Stimulated activated CD4-positive, alpha-beta T cell treated with anti-CD3 and anti-CD28 coated beads, Interleukin-4, amount 100 ng/mL, for 24 hours (primary cell): ENCODE data around the gene ZGPAT.

Experiments used
- DNase-seq: peaks from one replicate; pipeline ENCODE4 v3.0.0-alpha.2; 2020

Gene ZGPAT

DNA sequence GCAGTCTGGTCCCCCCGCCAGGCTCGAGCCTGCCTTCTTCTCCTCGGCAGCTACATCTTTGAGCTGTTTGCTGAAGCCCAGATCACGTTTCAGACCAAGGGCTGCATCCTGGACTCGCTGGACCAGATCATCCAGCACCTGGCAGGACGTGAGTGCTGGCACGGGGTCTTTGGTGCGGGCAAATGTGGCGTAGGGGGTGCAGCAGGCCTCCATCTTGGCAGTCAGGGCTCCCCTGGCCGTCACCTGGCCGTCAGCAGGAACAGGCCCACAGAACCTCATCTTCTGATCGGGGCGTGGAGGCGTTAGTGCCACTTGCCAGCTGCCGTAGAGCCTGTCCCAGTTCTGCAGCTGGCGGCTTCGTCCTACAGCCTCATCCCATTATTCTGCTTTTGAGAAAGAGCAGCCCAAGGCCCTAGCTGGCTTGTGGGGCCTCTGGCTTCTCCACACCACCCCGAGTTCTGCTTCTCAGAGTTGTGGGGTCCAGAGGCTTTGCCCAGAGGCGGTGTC, 28.0 kb upstream of the ZGPAT start:
- no peak for DNase-seq

GRCh38 chr20:63680427-63680826, 27.4 kb upstream of the ZGPAT start:
- no peak for DNase-seq

- DNase-seq: no peak
Measured at GRCh38 chr20:63680857-63681608, 26.8 kb upstream of the ZGPAT start.

- DNase-seq: no peak
Measured at GRCh38 chr20:63681609-63682142, 26.2 kb upstream of the ZGPAT start.

DNA sequence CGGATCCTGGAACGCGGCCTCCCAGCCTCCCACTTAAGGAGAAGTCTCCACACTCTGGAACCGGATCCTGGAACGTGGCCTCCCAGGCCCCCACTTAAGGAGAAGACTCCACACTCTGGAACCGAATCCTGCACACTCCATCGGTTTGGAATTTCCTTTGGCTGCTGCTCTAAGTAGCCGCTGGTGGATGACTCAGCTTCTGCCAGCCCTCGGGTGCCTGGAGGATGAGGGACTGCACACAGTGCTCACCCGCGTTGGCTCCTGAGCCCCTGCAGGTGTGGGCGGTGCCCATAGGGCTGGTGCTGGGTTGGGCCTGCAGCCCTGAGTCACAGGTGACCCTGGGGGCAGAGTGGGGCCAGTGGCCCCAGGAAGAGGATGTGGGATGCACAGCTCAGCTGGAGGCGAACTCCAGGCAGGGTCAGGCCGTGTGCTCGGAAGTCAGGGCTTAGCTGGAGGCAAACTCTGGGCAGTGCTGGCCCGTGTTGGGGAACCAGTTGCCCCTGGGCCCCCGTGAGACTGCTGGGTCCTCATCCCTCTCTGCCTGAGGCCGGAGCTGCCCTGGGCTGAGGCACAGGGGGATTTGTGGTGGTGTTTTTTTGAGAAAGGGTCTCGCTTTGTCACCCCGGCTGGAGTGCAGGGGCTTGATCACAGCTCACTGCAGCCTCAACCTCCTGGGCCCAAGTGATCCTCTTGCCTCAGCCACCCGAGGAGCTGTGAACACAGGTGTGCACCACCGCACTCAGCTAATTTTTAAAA, 25.3 kb upstream of the ZGPAT start:
- DNase-seq: no peak

GRCh38 chr20:63685269-63686026, 22.4 kb upstream of the ZGPAT start:
- no peak for DNase-seq

GRCh38 chr20:63686094-63686491, 21.7 kb upstream of the ZGPAT start:
- no peak for DNase-seq

- DNase-seq: peak; percentile 65
Measured at GRCh38 chr20:63686492-63687321, 21.1 kb upstream of the ZGPAT start.

DNA sequence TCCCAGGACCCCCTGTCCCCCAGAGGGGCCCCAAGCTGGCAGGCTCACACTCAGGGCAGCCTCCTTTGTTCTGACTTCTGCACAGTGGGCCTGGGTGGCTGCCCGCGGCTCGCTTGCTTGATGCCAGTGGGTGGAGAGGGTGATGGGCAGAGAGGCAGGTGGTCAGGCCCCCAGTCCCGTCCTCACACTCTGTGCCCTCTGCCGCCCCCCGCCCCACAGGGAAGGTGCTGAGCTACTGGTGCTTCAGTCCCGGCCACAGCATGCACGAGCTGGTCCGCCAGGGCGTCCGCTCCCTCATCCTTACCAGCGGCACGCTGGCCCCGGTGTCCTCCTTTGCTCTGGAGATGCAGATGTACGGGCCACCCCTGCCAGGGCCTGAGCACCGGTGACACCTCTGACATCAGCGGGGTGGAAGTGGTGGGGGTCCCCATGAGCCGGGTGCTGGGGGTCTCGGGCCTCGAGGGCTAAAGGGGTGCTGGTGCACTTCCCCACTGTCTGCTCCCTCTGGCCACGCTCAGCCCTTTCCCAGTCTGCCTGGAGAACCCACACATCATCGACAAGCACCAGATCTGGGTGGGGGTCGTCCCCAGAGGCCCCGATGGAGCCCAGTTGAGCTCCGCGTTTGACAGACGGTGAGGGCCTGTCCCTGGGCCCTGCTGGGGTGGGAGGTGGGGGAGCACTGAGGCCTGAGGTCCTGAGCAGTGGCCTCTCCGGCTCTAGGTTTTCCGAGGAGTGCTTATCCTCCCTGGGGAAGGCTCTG, 20.2 kb upstream of the ZGPAT start:
- no peak for DNase-seq

- no peak for DNase-seq
Measured at GRCh38 chr20:63688228-63689045, 19.4 kb upstream of the ZGPAT start.

DNA sequence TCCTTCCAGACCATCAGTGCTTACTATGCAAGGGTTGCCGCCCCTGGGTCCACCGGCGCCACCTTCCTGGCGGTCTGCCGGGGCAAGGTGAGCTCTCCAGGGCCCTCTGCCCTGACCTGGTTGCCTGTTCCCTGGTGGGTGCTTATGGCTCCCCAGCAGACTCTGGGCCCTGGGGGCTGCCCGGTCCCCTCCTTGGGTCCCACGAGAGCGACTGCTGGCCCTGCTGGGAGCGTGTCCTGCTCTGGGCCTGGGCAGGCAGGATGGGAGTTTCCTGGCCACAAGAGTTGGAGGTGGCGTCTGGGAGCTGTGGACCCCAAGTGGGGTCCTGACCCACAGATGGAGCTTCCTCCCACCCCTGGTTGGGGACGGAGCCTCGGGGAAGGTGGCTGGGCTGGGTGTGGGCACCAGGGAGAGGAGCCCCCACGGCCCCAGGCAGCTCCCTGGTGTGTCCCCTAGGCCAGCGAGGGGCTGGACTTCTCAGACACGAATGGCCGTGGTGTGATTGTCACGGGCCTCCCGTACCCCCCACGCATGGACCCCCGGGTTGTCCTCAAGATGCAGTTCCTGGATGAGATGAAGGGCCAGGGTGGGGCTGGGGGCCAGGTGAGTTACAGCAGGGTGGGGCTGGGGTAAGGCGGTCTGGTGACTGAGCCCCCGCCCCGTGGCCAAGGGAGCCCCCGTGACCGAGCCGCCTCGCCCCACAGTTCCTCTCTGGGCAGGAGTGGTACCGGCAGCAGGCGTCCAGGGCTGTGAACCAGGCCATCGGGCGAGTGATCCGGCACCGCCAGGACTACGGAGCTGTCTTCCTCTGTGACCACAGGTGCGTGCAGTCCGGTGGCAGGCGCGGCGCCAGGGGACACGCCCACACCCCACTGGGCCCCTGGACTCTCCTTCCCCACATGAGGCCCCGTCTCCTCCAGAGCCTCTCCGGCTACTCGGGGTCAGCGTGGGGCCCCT, 18.5 kb upstream of the ZGPAT start:
- DNase-seq: no peak

- no peak for DNase-seq
Measured at GRCh38 chr20:63690003-63690897, 17.6 kb upstream of the ZGPAT start.

DNA sequence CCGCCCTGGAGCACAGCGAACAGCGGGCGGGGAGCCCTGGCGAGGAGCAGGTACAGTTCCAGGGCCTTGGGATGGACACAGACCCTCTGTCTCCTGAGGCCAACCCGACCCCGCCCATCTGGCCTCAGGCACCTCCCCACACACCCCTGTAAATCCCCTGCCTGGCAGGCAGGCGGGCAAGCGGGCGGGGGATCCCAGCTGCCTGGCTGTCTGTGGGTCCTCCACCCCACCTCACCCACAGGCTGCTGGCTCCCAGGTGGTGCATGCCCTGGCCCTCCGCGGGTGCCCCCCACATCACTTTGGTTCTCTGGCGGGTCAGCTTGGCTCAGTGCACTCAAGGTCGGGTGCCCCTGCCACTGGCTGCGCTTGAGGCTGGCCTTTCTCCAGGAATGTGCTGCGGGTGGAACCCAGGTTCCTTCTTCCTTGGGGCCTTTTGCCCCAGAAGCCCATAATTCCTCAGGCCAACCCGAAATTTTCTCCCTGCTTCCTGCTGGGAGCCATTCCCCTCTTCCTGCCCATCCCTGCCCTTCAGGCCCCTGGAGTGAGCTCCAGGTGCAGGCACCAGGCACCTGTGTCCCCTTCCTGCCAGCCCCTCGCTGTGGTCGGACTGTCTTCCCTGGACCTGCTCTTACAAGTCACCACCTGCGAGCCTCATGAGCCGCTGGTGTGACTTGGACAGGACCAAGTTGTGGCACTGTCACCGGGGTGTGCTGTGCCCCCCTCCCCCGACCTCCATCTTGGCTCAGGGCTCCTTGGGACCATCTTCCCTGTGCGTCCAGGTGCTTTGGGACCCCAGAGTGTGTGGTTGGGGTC, 16.7 kb upstream of the ZGPAT start:
- DNase-seq: no peak

DNA sequence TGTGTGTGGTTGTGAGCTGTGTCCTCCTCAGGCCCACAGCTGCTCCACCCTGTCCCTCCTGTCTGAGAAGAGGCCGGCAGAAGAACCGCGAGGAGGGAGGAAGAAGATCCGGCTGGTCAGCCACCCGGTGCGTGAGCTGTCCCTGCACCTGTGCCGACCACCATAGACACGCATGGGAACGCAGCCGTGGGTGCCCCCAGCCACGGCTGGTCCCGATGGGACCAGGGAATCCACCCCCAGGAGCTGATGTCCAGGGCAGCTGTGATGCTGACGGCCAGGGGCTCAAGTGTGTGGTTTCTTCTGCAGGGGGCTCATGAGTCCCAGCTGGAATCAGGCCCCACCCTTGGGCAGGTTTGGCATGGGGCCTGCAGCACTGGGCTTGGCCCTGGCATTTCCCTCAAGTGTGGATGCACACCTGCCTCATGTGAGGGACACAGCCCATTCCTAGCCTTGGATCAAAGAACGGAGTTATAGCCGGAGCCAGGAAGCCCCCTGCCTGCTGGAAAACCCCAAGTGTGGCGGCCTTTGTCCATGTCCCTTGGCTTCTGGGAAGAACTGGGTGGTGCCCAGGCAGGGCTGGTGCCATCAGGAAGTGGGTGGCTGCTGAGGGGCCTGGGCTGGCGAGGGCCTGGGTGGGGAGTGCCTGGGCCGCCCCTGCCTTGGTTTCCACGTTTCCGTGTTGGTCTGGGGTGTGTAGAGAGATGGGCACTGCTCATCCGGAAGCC, 16.0 kb upstream of the ZGPAT start:
- no peak for DNase-seq

GRCh38 chr20:63692436-63693082, 15.3 kb upstream of the ZGPAT start:
- no peak for DNase-seq

DNA sequence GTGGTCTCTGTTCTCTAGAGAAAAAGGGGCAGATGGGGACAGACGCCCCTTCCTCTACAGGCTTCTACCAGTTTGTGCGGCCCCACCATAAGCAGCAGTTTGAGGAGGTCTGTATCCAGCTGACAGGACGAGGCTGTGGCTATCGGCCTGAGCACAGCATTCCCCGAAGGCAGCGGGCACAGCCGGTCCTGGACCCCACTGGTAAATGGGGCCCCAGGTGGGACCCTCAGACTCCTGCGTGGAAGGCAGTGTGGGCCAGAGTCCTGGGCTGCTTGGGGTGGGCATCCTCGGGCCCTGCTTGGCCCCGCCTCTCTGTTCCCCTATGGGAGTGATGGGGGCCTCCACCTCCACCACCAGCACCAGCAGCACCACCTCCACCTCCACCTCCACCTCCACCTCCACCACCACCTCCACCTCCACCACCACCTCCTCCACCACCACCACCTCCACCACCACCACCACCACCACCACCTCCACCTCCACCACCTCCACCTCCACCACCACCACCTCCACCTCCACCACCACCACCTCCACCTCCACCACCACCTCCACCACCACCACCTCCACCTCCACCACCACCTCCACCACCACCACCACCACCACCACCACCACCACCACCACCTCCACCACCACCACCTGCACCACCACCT, 14.6 kb upstream of the ZGPAT start:
- no peak for DNase-seq
